ENCODE measurements around the gene AMPD2. TPM values are rescaled to one million over a fixed set of nuclear protein-coding genes. Genes with fewer than 3 reads are reported as not detected.

Gene AMPD2
- total RNA-seq, 2 donors from 2014 or later, result 55.7 to 69.3 TPM

GRCh38 chr1:109664671-109665070 lies 45.0 kb downstream of the AMPD2 start:
- no peak for DNase-seq
- Histone ChIP-seq H3K9me3 (ENCODE audit: control insufficient read depth, low read length) (no peaks in the 10 kb centered on the region), H3K27ac (ENCODE audit: low read depth, low read length) (no peak overlapping the region), H3K27me3 (ENCODE audit: control insufficient read depth, insufficient read depth, low read length, poor library complexity, severe bottlenecking) (no peaks in the 10 kb centered on the region), H3K4me1 (ENCODE audit: control insufficient read depth, insufficient read depth, low read length) (peaks cover 5% of the 10 kb centered on the region), H3K36me3 (ENCODE audit: control insufficient read depth, insufficient read depth, low read length) (no peaks in the 10 kb centered on the region), H3K9ac (ENCODE audit: extremely low read depth, low read length, poor library complexity, severe bottlenecking) (no peak overlapping the region), H3K4me3 (ENCODE audit: low read length) (no peak overlapping the region)
- Mint-ChIP-seq H3K4me1 (peaks cover 6% of the 10 kb centered on the region), H3K9me3 (no peaks in the 10 kb centered on the region), H3K4me3 (no peak overlapping the region), H3K36me3 (ENCODE audit: low read depth) (peaks cover 5% of the 10 kb centered on the region), H3K27ac (no peak overlapping the region), H3K27me3 (ENCODE audit: insufficient read depth) (peaks cover 3% of the 10 kb centered on the region)
- 70 to 100% methylated on average over 1 of the region's 1 CpG for WGBS, 2 experiments (ENCODE audit: insufficient coverage in 1 of 2, insufficient read length in 1 of 2)
- no peak for TF ChIP-seq CTCF (conservative IDR thresholded peaks at IDR 0.05)

GRCh38 chr1:109667452-109668122 lies 48.0 kb downstream of the AMPD2 start, which contains the start of gene GSTM2:
Gene GSTM2 (plus strand): TSS chr1:109668057. CDS start chr1:109668116, 59 bp downstream.
- H3K9me3 Mint-ChIP-seq, result no peaks in the 10 kb centered on the region
- Histone ChIP-seq H3K27ac (ENCODE audit: low read depth, low read length) (no peak within 1 kb of the TSS), H3K4me1 (ENCODE audit: control insufficient read depth, insufficient read depth, low read length) (peaks cover 5% of the 10 kb centered on the region), H3K9me3 (ENCODE audit: control insufficient read depth, low read length) (no peaks in the 10 kb centered on the region), H3K36me3 (ENCODE audit: control insufficient read depth, insufficient read depth, low read length) (no peaks in the 10 kb centered on the region), H3K9ac (ENCODE audit: extremely low read depth, low read length, poor library complexity, severe bottlenecking) (no peak within 1 kb of the TSS), H3K27me3 (ENCODE audit: control insufficient read depth, insufficient read depth, low read length, poor library complexity, severe bottlenecking) (no peaks in the 10 kb centered on the region), H3K4me3 (ENCODE audit: low read length) (peak within 1 kb of the TSS; percentile 70)
- no peak for TF ChIP-seq CTCF (conservative IDR thresholded peaks at IDR 0.05)
- H3K27ac Mint-ChIP-seq, result peak within 1 kb of the TSS; percentile 53
- peak; percentile 98 for DNase-seq
- peaks cover 4% of the 10 kb centered on the region for H3K27me3 Mint-ChIP-seq (ENCODE audit: insufficient read depth)
- peaks cover 8% of the 10 kb centered on the region for H3K36me3 Mint-ChIP-seq (ENCODE audit: low read depth)
- H3K4me1 Mint-ChIP-seq, result peaks cover 6% of the 10 kb centered on the region
- WGBS, 2 experiments (ENCODE audit: insufficient coverage in 1 of 2, insufficient read length in 1 of 2), result 21% methylated on average over 22 of the region's 22 CpGs; no CpG with 5 or more reads in 1 of the 2 experiments
- peak within 1 kb of the TSS; percentile 62 for H3K4me3 Mint-ChIP-seq

- Histone ChIP-seq H3K27ac (ENCODE audit: low read depth, low read length) (no peak overlapping the region), H3K36me3 (ENCODE audit: control insufficient read depth, insufficient read depth, low read length) (no peaks in the 10 kb centered on the region), H3K27me3 (ENCODE audit: control insufficient read depth, insufficient read depth, low read length, poor library complexity, severe bottlenecking) (no peaks in the 10 kb centered on the region), H3K4me3 (ENCODE audit: low read length) (peak overlapping the region; percentile 70), H3K9me3 (ENCODE audit: control insufficient read depth, low read length) (no peaks in the 10 kb centered on the region), H3K4me1 (ENCODE audit: control insufficient read depth, insufficient read depth, low read length) (peaks cover 5% of the 10 kb centered on the region), H3K9ac (ENCODE audit: extremely low read depth, low read length, poor library complexity, severe bottlenecking) (no peak overlapping the region)
- H3K9me3 Mint-ChIP-seq, result no peaks in the 10 kb centered on the region
- peak overlapping the region; percentile 62 for H3K4me3 Mint-ChIP-seq
- DNase-seq, result no peak
- no peak for TF ChIP-seq CTCF (conservative IDR thresholded peaks at IDR 0.05)
- peaks cover 6% of the 10 kb centered on the region for H3K4me1 Mint-ChIP-seq
- WGBS, 2 experiments (ENCODE audit: insufficient coverage in 1 of 2, insufficient read length in 1 of 2), result 32 to 56% methylated on average over 8 to 26 of the region's 26 CpGs
- H3K27ac Mint-ChIP-seq, result no peak overlapping the region
- peaks cover 10% of the 10 kb centered on the region for H3K36me3 Mint-ChIP-seq (ENCODE audit: low read depth)
- peaks cover 4% of the 10 kb centered on the region for H3K27me3 Mint-ChIP-seq (ENCODE audit: insufficient read depth)
Measured at GRCh38 chr1:109668123-109668775, 48.6 kb downstream of the AMPD2 start.
